Measurements from ENCODE around the gene FSIP1. TPM values are rescaled to one million over a fixed set of nuclear protein-coding genes. Genes with fewer than 3 reads are reported as not detected.

The FSIP1 gene
- total and polyA plus RNA-seq, 3 experiments from 2014 or later: 0.38 to 1.3 (median 0.63) TPM

DNA sequence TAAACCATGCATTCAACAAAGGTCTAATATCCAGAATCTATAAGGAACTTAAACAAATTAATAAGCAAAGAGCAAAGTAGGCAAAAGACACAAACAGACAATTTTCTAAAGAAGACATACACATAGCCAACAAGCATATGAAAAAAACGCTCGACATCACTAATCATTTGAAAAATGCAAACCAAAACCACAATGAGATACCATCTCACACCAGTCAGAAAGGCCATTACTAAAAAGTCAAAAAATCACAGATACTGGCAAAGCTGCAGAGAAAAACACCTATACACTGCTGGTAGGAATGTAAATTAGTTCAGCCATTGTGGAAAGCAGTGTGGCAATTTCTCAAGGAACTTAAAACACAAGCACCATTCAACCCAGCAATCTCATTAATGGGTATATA lies 53.8 kb downstream of the FSIP1 start:
- Histone ChIP-seq H3K4me3 (ENCODE audit: low read length) (no peak overlapping the region), H3K9me3 (ENCODE audit: low read length) (no peaks in the 10 kb centered on the region), H3K4me1 (ENCODE audit: insufficient read depth, low read length) (no peaks in the 10 kb centered on the region), H3K27me3 (ENCODE audit: insufficient read depth, low read length, poor library complexity, severe bottlenecking) (no peaks in the 10 kb centered on the region), H3K36me3 (ENCODE audit: insufficient read depth, low read length) (no peaks in the 10 kb centered on the region), H3K27ac (ENCODE audit: low read depth, low read length) (no peak overlapping the region)
- peaks cover 0 to 10% (median 5%) of the 10 kb centered on the region in 3 donors for H3K36me3 Mint-ChIP-seq
- CTCF ChIA-PET: no interaction called here
- H3K27ac Mint-ChIP-seq: no peak overlapping the region
- H3K9me3 Mint-ChIP-seq: peaks cover 0 to 4% (median 0%) of the 10 kb centered on the region in 5 donors
- no peak for DNase-seq
- H3K4me1 Mint-ChIP-seq: no peaks in the 10 kb centered on the region
- POLR2A ChIA-PET: no interaction called here
- H3K27me3 Mint-ChIP-seq: peaks cover 0 to 9% of the 10 kb centered on the region in 2 donors
- no peak overlapping the region for H3K4me3 Mint-ChIP-seq

DNA sequence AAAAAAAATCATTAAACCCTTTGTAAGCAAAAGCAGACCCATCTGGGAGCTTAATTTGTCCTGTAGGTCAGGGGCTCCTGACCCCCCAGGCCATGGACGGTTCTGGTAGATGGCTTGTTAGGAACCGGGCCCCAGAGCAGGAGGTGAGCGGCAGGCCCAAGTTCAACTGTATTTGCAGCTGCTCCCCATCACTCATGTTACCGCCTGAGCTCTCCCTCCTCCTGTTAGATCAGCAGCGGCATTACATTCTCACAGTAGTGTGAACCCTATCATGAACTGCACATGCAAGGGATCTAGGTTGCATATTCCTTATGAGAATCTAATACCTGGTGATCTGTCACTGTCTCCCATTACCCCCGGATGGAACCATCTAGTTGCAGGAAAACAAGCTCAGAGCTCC lies 60.7 kb downstream of the FSIP1 start:
- H3K9me3 ChIP-seq (ENCODE audit: low read length): no peaks in the 10 kb centered on the region
- H3K36me3 Mint-ChIP-seq: no peaks in the 10 kb centered on the region
- H3K36me3 ChIP-seq (ENCODE audit: insufficient read depth, low read length): no peaks in the 10 kb centered on the region
- no peak for DNase-seq
- no peak overlapping the region for H3K27ac Mint-ChIP-seq
- POLR2A ChIA-PET: no interaction called here
- CTCF ChIA-PET: interaction anchor here (1.1 to 1.3 kb wide), 2 partner anchors 35 kb away, joined by 3 read pairs; no protein-coding TSS in a partner anchor
- H3K9me3 Mint-ChIP-seq: no peaks in the 10 kb centered on the region
- no peak overlapping the region for H3K4me3 Mint-ChIP-seq
- H3K4me1 Mint-ChIP-seq: no peaks in the 10 kb centered on the region
- H3K4me3 ChIP-seq (ENCODE audit: low read length): no peak overlapping the region
- H3K27me3 Mint-ChIP-seq: peaks cover 0 to 3% of the 10 kb centered on the region in 2 donors
- H3K27me3 ChIP-seq (ENCODE audit: insufficient read depth, low read length, poor library complexity, severe bottlenecking): no peaks in the 10 kb centered on the region
- H3K4me1 ChIP-seq (ENCODE audit: insufficient read depth, low read length): no peaks in the 10 kb centered on the region
- no peak overlapping the region for H3K27ac ChIP-seq (ENCODE audit: low read depth, low read length)

DNA sequence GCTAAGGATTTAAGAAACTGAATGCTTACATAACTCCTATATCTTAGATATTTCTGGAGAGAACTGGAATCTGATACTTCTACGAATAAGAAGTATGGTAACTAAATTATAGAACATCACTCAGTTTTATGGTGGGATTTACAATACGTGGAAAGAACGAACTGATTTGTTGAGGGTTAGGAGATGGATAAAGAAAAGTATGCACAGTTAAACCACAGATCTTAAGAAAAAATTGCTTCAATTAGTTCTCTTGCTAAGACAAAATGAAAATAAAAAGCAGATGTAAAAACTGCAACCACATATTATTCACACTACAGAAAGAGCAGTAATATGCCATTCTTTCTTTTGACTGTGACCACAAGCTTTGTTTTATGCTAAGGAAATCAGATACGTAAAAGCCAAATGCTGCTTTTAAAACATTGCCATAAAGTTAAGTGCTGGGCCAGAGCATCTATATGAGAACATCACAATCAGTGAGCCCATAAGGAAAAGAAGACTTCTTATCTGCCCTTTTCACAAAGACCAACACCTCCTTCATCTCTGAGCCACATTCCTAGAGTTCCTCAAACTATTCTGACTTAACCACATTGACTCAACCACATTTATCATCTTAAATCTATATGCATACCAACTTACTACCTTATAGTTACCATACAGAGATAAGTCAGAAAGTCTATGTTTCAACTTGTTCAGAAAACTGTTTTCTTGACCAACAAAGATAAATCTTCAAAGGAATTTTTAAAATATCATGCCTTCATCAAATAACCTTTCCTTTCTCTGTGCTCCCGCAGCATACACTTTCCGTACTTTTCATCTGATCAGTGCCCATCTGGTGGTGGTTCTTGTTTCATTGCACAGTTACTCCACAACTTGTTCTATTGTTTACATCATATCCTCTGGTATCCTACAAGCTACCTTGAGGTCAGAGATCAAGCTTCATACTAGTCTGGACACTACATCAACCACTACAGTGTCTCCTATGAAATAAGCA lies 61.7 kb downstream of the FSIP1 start:
- no peak for DNase-seq
- ChIA-PET POLR2A (no interaction called here), CTCF (no interaction called here)
- Histone ChIP-seq H3K27ac (ENCODE audit: low read depth, low read length) (no peak overlapping the region), H3K4me1 (ENCODE audit: insufficient read depth, low read length) (no peaks in the 10 kb centered on the region), H3K36me3 (ENCODE audit: insufficient read depth, low read length) (no peaks in the 10 kb centered on the region), H3K4me3 (ENCODE audit: low read length) (no peak overlapping the region), H3K9me3 (ENCODE audit: low read length) (no peaks in the 10 kb centered on the region), H3K27me3 (ENCODE audit: insufficient read depth, low read length, poor library complexity, severe bottlenecking) (no peaks in the 10 kb centered on the region)
- Mint-ChIP-seq H3K9me3 (no peaks in the 10 kb centered on the region), H3K27me3 (peaks cover 0 to 3% of the 10 kb centered on the region in 2 donors), H3K27ac (no peak overlapping the region), H3K36me3 (peaks cover 0 to under 1% (median 0%) of the 10 kb centered on the region in 3 donors), H3K4me1 (peaks cover 4 to 7% (median 5%) of the 10 kb centered on the region in 3 donors), H3K4me3 (no peak overlapping the region)

DNA sequence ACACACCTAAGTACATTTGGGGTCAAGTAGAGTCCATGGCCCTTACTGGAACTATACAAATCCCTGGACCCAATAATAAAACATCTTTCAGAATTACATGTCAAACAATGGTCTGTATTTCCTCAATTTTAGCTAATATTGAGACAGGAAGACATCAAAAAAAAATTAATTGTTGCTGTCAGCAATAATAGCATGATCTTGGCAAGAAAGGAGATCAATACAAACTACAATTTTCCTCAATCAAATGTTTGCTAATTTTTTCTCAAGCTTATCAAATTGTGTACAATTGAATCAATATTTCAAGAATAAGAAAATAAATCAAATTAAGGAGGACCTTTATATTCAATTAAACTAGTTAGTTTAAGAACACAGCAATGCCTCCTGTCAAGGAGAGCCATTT lies 62.6 kb downstream of the FSIP1 start:
- DNase-seq: no peak
- no peaks in the 10 kb centered on the region for H3K4me1 ChIP-seq (ENCODE audit: insufficient read depth, low read length)

DNA sequence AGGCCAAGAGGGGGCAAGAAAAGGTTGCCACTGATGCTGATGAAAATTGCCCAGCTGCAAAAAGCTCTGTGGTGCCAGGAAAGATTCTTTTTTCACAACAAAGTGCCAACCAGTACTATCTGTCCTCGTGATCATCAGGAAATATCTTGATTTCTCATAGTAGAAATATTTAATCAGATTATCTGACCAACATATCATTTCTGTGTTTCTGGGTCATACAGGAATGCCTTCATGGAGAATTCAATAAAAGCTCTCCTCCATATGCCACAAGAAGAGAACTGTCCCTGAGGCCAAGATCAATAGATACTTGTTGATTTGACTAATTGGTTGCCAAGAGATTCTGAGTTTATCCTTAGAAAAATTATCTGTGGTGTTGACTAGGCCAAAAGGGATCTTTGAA lies 63.5 kb downstream of the FSIP1 start:
- H3K27ac ChIP-seq (ENCODE audit: low read depth, low read length): no peak overlapping the region
- Mint-ChIP-seq H3K27me3 (peaks cover 0 to 3% of the 10 kb centered on the region in 2 donors), H3K36me3 (peaks cover 0 to 4% (median 0%) of the 10 kb centered on the region in 3 donors), H3K4me1 (peaks cover 4 to 12% (median 7%) of the 10 kb centered on the region in 3 donors), H3K27ac (no peak overlapping the region), H3K9me3 (peaks cover 0 to 4% (median 0%) of the 10 kb centered on the region in 5 donors), H3K4me3 (no peak overlapping the region)
- no peaks in the 10 kb centered on the region for H3K27me3 ChIP-seq (ENCODE audit: insufficient read depth, low read length, poor library complexity, severe bottlenecking)
- DNase-seq: no peak
- ChIA-PET CTCF (interaction anchor here (0.6 to 1.9 kb wide), 3 partner anchors 12 to 125 kb away, joined by 3 to 4 read pairs (median 4); no protein-coding TSS in a partner anchor), POLR2A (no interaction called here)
- H3K4me1 ChIP-seq (ENCODE audit: insufficient read depth, low read length): no peaks in the 10 kb centered on the region
- H3K4me3 ChIP-seq (ENCODE audit: low read length): no peak overlapping the region
- H3K9me3 ChIP-seq (ENCODE audit: low read length): no peaks in the 10 kb centered on the region
- no peaks in the 10 kb centered on the region for H3K36me3 ChIP-seq (ENCODE audit: insufficient read depth, low read length)

More for the DNA sequence above, 62.6 kb downstream of the FSIP1 start:
- Histone ChIP-seq H3K27ac (ENCODE audit: low read depth, low read length) (no peak overlapping the region), H3K4me3 (ENCODE audit: low read length) (no peak overlapping the region), H3K27me3 (ENCODE audit: insufficient read depth, low read length, poor library complexity, severe bottlenecking) (no peaks in the 10 kb centered on the region), H3K36me3 (ENCODE audit: insufficient read depth, low read length) (no peaks in the 10 kb centered on the region), H3K9me3 (ENCODE audit: low read length) (no peaks in the 10 kb centered on the region)
- Mint-ChIP-seq H3K9me3 (peaks cover 0 to 4% (median 0%) of the 10 kb centered on the region in 5 donors), H3K36me3 (peaks cover 0 to 4% (median 0%) of the 10 kb centered on the region in 3 donors), H3K27me3 (peaks cover 0 to 3% of the 10 kb centered on the region in 2 donors), H3K27ac (no peak overlapping the region), H3K4me1 (peaks cover 4 to 12% (median 7%) of the 10 kb centered on the region in 3 donors), H3K4me3 (no peak overlapping the region)
- CTCF ChIA-PET: no interaction called here
- POLR2A ChIA-PET: no interaction called here

DNA sequence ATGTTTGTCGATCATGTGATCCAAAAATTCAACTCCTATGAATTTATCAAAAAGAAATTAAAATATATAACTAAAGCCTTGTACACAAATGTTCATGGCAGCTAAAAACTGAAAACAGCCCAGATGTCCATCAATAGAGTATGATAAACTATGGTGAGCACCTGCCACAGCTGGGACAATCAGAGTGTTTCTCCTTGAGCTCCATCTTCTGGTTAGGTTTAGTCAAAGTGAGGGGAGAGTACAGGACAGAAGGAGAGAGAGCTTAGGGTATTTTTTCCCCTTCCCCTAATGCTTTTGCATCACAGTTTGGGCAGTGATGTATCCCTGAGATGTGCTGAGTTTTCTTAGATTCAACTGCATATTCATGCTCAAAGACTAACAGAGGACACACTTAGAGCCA lies 65.5 kb downstream of the FSIP1 start:
- Mint-ChIP-seq H3K27ac (no peak overlapping the region), H3K4me1 (peaks cover 4 to 12% (median 7%) of the 10 kb centered on the region in 3 donors), H3K36me3 (peaks cover 0 to 4% (median 2%) of the 10 kb centered on the region in 3 donors), H3K4me3 (no peak overlapping the region), H3K27me3 (peaks cover 0 to 3% of the 10 kb centered on the region in 2 donors), H3K9me3 (peaks cover 0 to 4% (median 0%) of the 10 kb centered on the region in 5 donors)
- Histone ChIP-seq H3K27me3 (ENCODE audit: insufficient read depth, low read length, poor library complexity, severe bottlenecking) (no peaks in the 10 kb centered on the region), H3K4me3 (ENCODE audit: low read length) (no peak overlapping the region), H3K9me3 (ENCODE audit: low read length) (no peaks in the 10 kb centered on the region), H3K27ac (ENCODE audit: low read depth, low read length) (no peak overlapping the region), H3K36me3 (ENCODE audit: insufficient read depth, low read length) (no peaks in the 10 kb centered on the region), H3K4me1 (ENCODE audit: insufficient read depth, low read length) (no peaks in the 10 kb centered on the region)
- ChIA-PET CTCF (interaction anchor here (0.8 to 1.9 kb wide), 7 partner anchors 9 to 134 kb away, joined by 3 to 6 read pairs (median 3); no protein-coding TSS in a partner anchor), POLR2A (no interaction called here)
- no peak for DNase-seq

DNA sequence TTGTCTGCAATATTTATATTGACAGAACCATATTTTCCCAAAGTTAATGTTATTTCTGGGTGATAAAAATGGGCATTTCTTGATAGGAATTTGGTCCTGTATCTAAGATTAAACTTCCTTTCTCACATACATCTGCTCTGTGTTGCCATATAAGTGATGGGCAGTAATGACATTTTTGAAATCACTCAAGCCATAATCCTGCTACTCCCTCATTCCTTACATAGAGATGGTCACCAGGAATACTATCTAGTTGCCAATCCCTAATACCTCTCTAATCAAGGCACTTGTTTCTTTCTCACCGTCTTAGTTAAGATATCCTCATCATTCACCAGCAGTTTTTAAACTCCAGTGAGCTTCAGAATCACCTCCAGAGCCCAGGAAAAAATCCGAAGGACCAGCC lies 68.4 kb downstream of the FSIP1 start:
- no peaks in the 10 kb centered on the region for H3K9me3 ChIP-seq (ENCODE audit: low read length)
- ChIA-PET CTCF (no interaction called here), POLR2A (no interaction called here)
- no peaks in the 10 kb centered on the region for H3K27me3 ChIP-seq (ENCODE audit: insufficient read depth, low read length, poor library complexity, severe bottlenecking)
- Mint-ChIP-seq H3K4me1 (peaks cover 4 to 12% (median 7%) of the 10 kb centered on the region in 3 donors), H3K27ac (no peak overlapping the region), H3K36me3 (peaks cover 0 to 4% (median 2%) of the 10 kb centered on the region in 3 donors), H3K27me3 (peaks cover 0 to 3% of the 10 kb centered on the region in 2 donors), H3K4me3 (no peak overlapping the region), H3K9me3 (peaks cover 0 to 4% (median 0%) of the 10 kb centered on the region in 5 donors)
- H3K4me3 ChIP-seq (ENCODE audit: low read length): no peak overlapping the region
- H3K27ac ChIP-seq (ENCODE audit: low read depth, low read length): no peak overlapping the region
- no peaks in the 10 kb centered on the region for H3K4me1 ChIP-seq (ENCODE audit: insufficient read depth, low read length)
- DNase-seq: no peak
- no peaks in the 10 kb centered on the region for H3K36me3 ChIP-seq (ENCODE audit: insufficient read depth, low read length)

DNA sequence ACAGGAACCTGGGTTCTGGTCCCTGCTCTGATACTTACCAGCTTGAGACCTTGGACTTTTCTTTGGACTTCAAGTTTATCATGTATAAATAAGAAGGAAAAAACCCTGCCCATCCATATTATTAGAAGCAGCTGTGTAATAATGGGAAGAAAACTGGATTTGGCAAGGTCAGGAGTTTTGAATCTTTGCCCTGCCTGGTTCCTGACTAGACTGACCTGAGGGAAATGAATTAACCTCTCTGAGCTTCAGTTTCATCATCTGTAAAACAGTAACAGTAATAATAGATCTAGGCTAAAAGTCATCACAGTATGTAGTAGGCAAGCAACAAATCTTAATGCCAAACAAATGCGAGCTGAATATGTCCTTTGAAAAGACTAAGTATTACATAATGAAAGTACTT lies 68.8 kb downstream of the FSIP1 start:
- H3K9me3 ChIP-seq (ENCODE audit: low read length): no peaks in the 10 kb centered on the region
- Mint-ChIP-seq H3K4me3 (no peak overlapping the region), H3K4me1 (peaks cover 4 to 12% (median 7%) of the 10 kb centered on the region in 3 donors), H3K9me3 (peaks cover 0 to 4% (median 0%) of the 10 kb centered on the region in 5 donors), H3K27me3 (peaks cover 0 to 3% of the 10 kb centered on the region in 2 donors), H3K27ac (no peak overlapping the region), H3K36me3 (peaks cover 0 to 4% (median 2%) of the 10 kb centered on the region in 3 donors)
- H3K4me3 ChIP-seq (ENCODE audit: low read length): no peak overlapping the region
- no peak overlapping the region for H3K27ac ChIP-seq (ENCODE audit: low read depth, low read length)
- H3K4me1 ChIP-seq (ENCODE audit: insufficient read depth, low read length): no peaks in the 10 kb centered on the region
- DNase-seq: no peak
- no peaks in the 10 kb centered on the region for H3K27me3 ChIP-seq (ENCODE audit: insufficient read depth, low read length, poor library complexity, severe bottlenecking)
- ChIA-PET CTCF (no interaction called here), POLR2A (no interaction called here)
- no peaks in the 10 kb centered on the region for H3K36me3 ChIP-seq (ENCODE audit: insufficient read depth, low read length)

Data from CD8-positive, alpha-beta memory T cell (primary cell).